Measurements from ENCODE around the gene ANKZF1.
A peak's percentile ranks its signal among the peaks of the same experiment; 100 is the strongest.

Gene ANKZF1

GRCh38 chr2:219209236-219210195 is 20.1 kb upstream of the ANKZF1 start:
- no peak for DNase-seq

- no peak for DNase-seq
Measured at GRCh38 chr2:219210196-219210885, 19.3 kb upstream of the ANKZF1 start.

GRCh38 chr2:219210886-219211362 is 18.7 kb upstream of the ANKZF1 start:
- DNase-seq, result no peak

DNA sequence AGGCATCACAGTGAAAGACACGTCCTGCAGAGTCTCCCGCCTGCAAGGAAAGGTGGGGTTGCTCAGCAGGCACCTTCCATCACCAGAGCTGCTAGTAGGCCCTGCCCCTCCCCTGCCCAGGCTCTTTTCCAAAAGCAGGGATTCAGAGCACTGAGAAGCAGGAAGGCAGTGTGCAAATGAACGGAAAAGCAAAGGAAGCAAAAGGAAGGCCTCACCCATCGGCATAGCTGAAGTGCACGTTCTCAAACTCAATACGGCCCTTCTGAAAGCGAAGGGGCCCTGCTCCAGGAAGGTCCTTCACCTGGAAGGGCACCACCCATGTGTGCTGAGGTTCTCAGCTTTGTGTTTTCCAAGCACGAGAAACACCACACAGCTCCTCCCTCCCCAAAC is 16.6 kb upstream of the ANKZF1 start:
- DNase-seq, result no peak

- no peak for DNase-seq
Measured at GRCh38 chr2:219213486-219214071, 16.0 kb upstream of the ANKZF1 start.

GRCh38 chr2:219214141-219214540 is 15.5 kb upstream of the ANKZF1 start:
- no peak for DNase-seq

GRCh38 chr2:219214786-219215185 is 14.8 kb upstream of the ANKZF1 start:
- DNase-seq, result no peak

- no peak for DNase-seq
Measured at GRCh38 chr2:219215871-219216534, 13.6 kb upstream of the ANKZF1 start.

DNA sequence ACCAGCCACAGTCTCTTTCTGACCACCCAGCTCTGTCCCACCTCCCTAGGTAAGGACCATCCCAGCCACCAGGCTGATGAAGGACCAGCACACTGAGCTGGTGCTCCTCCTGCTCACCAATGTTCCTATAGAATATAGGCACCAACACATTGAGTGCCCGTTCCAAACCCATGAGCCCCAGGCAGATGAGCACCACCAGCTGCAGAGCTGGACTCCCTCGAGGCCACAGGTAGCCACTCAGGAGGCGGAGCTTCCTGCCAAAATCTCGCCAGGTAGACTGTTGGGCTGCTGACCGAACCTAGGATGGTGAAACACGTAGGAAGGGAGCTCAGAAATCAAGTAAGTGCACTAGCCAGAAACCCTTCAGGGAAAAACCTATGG is 13.1 kb upstream of the ANKZF1 start:
- no peak for DNase-seq

GRCh38 chr2:219218217-219218731 is 11.3 kb upstream of the ANKZF1 start:
- peak; percentile 66 to 78 for DNase-seq

DNA sequence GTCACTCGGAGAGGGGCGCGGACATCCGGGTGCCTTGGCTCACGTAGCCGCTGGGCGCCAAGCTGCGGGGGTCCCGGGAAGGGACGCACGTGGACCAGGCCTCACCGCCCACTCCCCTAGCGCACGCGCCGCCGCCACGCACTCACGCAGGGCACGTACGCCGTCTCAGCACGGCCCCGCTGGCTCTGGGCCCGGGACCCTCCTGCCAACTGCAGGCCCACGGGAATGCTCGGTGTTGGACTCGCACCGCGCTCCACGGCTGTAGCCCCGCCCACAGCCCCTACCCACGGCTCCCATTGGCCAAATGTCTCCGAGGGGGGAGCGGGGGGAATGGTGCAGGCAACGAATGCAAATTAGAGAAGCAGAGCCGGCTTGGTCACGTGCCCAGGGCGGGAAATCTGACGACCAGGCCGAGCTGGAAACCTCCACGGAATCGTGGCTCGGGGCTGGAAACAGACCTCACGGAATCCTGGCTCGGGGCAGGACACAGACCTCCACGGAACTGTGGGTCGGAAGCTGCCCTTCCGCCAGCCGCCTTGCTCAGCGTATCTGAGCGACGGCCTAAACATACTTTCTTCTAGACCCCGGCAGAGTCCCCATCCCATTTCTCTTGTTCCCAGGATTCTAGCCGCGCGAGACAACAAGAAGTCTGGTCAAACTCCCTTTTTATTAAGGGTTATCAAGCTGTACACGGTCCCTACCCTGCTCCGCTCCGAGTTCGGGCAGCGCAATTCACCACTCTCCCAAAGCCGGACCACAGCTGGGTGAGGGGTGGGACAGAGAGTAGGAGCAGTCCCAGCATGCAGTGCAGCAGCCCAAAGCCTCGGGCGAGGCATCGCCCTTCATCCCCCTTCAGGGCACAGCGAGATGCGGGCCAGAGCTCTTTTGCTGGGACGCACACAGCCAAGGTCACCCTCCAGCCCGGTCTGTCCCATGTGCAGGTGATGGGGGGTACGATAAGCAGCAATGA is 10.6 kb upstream of the ANKZF1 start, which contains the start of gene ABCB6:
ABCB6 (minus strand) TSS at position 227 of the 970 bp plus-strand sequence. CDS start 285 bp downstream, outside the sequence.
- DNase-seq, result peak; percentile 92 to 98

DNA sequence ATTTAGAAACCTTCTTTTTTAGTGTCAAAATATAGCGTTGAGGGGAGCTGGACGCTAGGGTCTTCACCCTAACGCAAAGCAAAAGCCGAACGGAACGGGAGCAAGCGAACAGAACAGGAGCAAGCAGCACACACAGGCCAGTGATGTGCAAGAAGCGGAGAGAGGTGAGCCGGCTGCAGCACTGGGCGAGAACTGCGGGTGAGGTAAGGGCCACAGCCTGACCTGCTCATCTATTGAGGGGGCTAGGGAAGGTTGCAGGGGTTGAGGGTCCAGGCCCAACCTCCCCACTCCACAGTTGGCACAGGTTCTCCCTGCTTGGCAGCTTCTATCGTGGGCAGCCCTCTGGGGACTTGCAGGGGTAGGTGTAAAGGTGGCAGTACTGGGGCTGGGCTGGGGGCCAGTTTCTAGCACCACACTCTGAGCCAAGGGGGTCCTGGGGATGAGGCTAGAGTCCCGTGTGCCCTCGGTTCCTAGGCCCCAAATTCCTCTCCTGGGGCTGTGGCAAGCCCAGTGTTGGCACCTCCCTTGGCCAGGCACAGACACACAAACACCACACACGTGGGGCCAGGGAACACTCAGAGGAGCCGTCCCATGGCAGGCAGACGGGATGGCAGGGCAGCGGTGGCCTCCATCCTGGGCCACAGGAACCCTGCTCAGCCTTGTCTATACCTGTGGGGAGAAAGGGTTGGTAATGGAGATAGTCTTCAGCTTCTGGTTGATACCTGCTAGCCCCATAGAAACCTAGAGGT is 9.6 kb upstream of the ANKZF1 start:
- DNase-seq, result no peak

GRCh38 chr2:219220652-219221402 is 8.8 kb upstream of the ANKZF1 start:
- no peak for DNase-seq

- no peak for DNase-seq
Measured at GRCh38 chr2:219221957-219222518, 7.6 kb upstream of the ANKZF1 start.

GRCh38 chr2:219223831-219224610 is 5.6 kb upstream of the ANKZF1 start:
- DNase-seq, result no peak

DNA sequence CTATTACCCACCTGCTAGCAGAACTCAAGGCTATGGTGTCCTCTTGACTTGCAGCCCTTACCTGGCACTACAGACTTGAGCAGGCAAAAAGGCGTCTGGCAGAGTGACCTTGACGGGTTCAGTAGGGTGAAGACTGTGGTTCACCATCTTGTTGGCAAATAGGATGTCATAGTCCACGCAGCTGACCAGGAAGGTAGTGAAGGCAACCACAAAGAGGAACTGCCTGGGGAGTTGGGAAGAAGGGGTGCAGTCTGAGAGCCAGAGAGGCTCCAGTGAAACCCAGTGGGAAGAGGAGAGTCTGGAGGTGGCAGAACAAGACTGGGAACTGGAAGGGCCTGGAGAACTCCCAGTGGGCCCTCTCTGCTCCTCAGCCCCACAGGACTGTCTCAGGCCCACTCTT is 4.3 kb upstream of the ANKZF1 start:
- DNase-seq, result no peak

DNA sequence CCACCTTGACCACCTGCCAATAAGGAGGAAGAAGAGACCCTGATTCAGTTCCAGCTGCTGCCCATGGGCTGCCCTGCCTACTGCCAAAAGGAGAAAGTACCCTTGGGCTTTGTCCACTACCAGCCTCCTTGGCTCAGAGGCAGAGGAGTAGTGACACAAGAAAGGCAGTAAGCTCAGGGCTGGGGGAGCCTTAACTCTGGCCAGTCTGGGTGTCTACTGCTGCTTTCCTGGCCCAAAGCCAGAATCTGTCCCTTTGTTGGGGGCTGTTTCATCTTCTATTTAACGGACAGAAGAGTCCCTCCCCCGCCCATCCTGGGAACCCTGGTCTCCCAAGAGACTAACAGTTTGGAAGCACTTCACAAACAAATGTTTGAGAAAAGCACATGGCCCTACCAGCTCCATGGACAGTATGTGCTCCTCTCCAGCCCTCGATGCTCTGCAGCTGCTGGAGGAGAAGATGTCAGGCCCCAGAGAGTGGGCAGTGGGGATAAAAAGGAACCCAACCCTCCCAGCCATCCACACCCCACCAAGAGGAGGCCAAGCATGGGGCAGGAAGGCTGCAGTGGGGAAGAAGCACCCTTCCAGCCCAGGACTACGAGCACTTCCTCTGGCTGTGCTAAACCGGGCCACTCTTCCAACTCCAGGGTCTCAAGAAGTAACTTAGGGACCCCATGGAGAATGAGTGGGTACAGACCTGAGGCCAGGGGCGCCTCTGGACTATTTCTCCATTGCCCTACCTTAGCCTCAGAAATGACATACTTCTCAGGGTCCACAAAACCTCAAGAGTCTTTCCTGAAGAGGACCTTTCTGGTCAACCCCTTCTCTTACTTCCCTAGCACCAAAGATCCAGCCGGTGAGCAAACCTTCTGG is 1.3 kb upstream of the ANKZF1 start:
- no peak for DNase-seq

DNA sequence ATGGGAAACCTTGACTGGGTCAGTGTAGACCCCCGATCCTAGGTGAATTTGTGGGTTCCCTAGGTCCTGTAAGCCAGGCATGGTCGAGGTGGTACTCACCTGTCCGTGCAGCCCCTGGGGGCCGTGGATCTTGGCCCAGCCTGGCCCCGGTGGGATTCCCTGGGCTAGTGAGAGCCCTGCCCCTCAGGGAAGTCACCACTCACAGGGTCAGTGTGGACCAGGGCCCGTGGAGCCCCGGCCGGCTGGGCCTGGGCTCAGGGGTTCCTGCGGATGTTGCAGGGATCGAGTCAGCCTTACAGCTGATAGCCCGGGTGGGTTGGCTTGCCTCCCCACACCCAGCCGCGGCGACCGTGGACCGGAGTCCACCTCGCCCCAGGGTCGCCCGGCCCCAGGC is 698 bp upstream of the ANKZF1 start:
- DNase-seq, result no peak
